WTC11 (cell line): ENCODE measurements around the gene ZNF576. TPM values are rescaled to one million over a fixed set of nuclear protein-coding genes. Genes with fewer than 3 reads are reported as not detected.

ENCODE experiments used
- ATAC-seq: fragments of 200-7000 bp; cut with Tn5 transposase; 2 replicates; pipeline ENCODE4 v1.10.0; 2021; ENCODE audit warnings: mild to moderate bottlenecking, moderate library complexity
- CTCF ChIA-PET: fragments of 300-600 bp; sonication (Branson Sonifier 250); formaldehyde crosslinking; loops from one replicate; lab custom pipeline; 2021; ENCODE audit warnings: antibody characterized with exemption; lab: Charles Lee
- POLR2A ChIA-PET: fragments of 350-600 bp; sonication (Branson Sonifier 250); formaldehyde crosslinking; loops from one replicate; lab custom pipeline; 2021; ENCODE audit warnings: antibody characterized with exemption; lab: Charles Lee
- DNase-seq: peaks from one replicate; pipeline ENCODE4 v3.0.0; 2021; ENCODE audit warnings: low spot score
- H3K27ac Mint-ChIP-seq: 2 replicates; pipeline ENCODE4 v1.8.0; 2021; ENCODE audit warnings: mixed read lengths
- H3K27me3 Mint-ChIP-seq: 2 replicates; pipeline ENCODE4 v1.8.0; 2021; ENCODE audit warnings: low read depth, mild to moderate bottlenecking, moderate library complexity, mixed read lengths
- H3K36me3 Mint-ChIP-seq: 2 replicates; pipeline ENCODE4 v1.8.0; 2021; ENCODE audit warnings: mixed read lengths
- H3K4me1 Mint-ChIP-seq: 2 replicates; pipeline ENCODE4 v1.8.0; 2022; ENCODE audit warnings: mixed read lengths
- H3K4me3 Mint-ChIP-seq: 2 replicates; pipeline ENCODE4 v1.8.0; 2021; ENCODE audit warnings: mild to moderate bottlenecking, moderate library complexity, mixed read lengths
- H3K9me3 Mint-ChIP-seq: 2 replicates; pipeline ENCODE4 v1.8.0; 2021; ENCODE audit warnings: mixed read lengths
- ESRRA ChIP-seq: sonication (generic); formaldehyde crosslinking; IDR thresholded peaks from 2 replicates; pipeline ENCODE4 v1.8.1; 2022; ENCODE audit warnings: mild to moderate bottlenecking, missing genetic modification reagents, borderline replicate concordance
- FOXK1 ChIP-seq: sonication (generic); formaldehyde crosslinking; IDR thresholded peaks from 2 replicates; pipeline ENCODE4 v1.8.0; 2022; ENCODE audit warnings: mild to moderate bottlenecking, moderate library complexity, missing genetic modification reagents
- JAZF1 ChIP-seq: fragments of 250-450 bp; sonication (Bioruptor Pico); IDR thresholded peaks from 2 replicates; pipeline ENCODE4 v1.9.0; 2021; ENCODE audit warnings: moderate library complexity, mild to moderate bottlenecking, inconsistent platforms
- OVOL2 ChIP-seq: fragments of 250-450 bp; sonication (Bioruptor Pico); IDR thresholded peaks from 2 replicates; pipeline ENCODE4 v1.9.0; 2021; ENCODE audit warnings: mild to moderate bottlenecking, borderline replicate concordance
- ZNF232 ChIP-seq: sonication (generic); formaldehyde crosslinking; IDR thresholded peaks from 2 replicates; pipeline ENCODE4 v1.8.0; 2022; ENCODE audit warnings: mild to moderate bottlenecking, missing genetic modification reagents
- total RNA-seq: library from RNA; stranded (reverse); gene quantifications from 3 replicates; pipeline ENCODE4 v1.2.3, GENCODE V29; 2021
- TF ChIP-seq, protein P1 (sequence below): sonication (generic); formaldehyde crosslinking; IDR thresholded peaks from 2 replicates; pipeline ENCODE4 v1.8.1; 2023; ENCODE audit warnings: mild to moderate bottlenecking, missing genetic modification reagents, moderate library complexity
- TF ChIP-seq, protein P2 (sequence below): fragments of 250-450 bp; sonication (Bioruptor Pico); conservative IDR thresholded peaks from 2 replicates; pipeline ENCODE4 v1.9.0; 2021; ENCODE audit warnings: mild to moderate bottlenecking
- TF ChIP-seq, protein P3 (sequence below): sonication (generic); formaldehyde crosslinking; IDR thresholded peaks from 2 replicates; pipeline ENCODE4 v1.8.1; 2023; ENCODE audit warnings: mild to moderate bottlenecking, missing genetic modification reagents, borderline replicate concordance
- TF ChIP-seq, protein P4 (sequence below): fragments of 250-450 bp; sonication (Bioruptor Pico); IDR thresholded peaks from 2 replicates; pipeline ENCODE4 v1.9.0; 2021; ENCODE audit warnings: mild to moderate bottlenecking
- TF ChIP-seq, protein P5 (sequence below): sonication (generic); formaldehyde crosslinking; conservative IDR thresholded peaks from 2 replicates; pipeline ENCODE4 v1.8.1; 2023; ENCODE audit warnings: mild to moderate bottlenecking, low read depth, missing genetic modification reagents, moderate library complexity
- TF ChIP-seq, protein P6 (sequence below): sonication (generic); formaldehyde crosslinking; IDR thresholded peaks from 2 replicates; pipeline ENCODE4 v1.8.1; 2023; ENCODE audit warnings: mild to moderate bottlenecking, missing genetic modification reagents
- TF ChIP-seq, protein P7 (sequence below): fragments of 250-450 bp; sonication (Bioruptor Pico); IDR thresholded peaks from 2 replicates; pipeline ENCODE4 v1.9.0; 2021; ENCODE audit warnings: mild to moderate bottlenecking
- TF ChIP-seq, protein P8 (sequence below): fragments of 250-450 bp; sonication (Bioruptor Pico); IDR thresholded peaks from 2 replicates; pipeline ENCODE4 v1.9.0; 2021; ENCODE audit warnings: mild to moderate bottlenecking, borderline replicate concordance

The ZNF576 gene
- total RNA-seq, 1 experiment from 2014 or later, result 15.9 TPM

DNA sequence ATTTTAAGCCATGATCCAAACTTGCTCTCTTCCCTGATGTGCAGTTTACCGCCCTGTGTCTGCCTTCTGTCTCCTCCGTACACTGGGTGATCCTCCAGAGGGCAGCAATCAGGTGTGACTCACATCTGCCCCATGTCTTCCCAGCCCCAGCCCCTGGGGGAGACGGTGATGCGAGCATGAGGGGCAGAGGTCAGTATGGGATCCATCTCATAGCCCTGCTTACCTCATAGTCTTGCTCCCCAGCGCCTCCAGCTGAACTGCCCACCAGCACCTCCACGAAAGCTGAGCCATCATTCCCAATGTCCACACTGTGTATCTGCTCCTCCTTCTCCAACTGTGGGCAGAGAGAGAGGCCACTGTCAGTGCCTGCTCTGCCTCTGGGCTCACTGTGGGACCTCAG, 35.7 kb upstream of the ZNF576 start:
- ATAC-seq, result peak; percentile 90
- H3K27ac Mint-ChIP-seq, result no peak overlapping the region; the same call in 1 of the 2 replicates

DNA sequence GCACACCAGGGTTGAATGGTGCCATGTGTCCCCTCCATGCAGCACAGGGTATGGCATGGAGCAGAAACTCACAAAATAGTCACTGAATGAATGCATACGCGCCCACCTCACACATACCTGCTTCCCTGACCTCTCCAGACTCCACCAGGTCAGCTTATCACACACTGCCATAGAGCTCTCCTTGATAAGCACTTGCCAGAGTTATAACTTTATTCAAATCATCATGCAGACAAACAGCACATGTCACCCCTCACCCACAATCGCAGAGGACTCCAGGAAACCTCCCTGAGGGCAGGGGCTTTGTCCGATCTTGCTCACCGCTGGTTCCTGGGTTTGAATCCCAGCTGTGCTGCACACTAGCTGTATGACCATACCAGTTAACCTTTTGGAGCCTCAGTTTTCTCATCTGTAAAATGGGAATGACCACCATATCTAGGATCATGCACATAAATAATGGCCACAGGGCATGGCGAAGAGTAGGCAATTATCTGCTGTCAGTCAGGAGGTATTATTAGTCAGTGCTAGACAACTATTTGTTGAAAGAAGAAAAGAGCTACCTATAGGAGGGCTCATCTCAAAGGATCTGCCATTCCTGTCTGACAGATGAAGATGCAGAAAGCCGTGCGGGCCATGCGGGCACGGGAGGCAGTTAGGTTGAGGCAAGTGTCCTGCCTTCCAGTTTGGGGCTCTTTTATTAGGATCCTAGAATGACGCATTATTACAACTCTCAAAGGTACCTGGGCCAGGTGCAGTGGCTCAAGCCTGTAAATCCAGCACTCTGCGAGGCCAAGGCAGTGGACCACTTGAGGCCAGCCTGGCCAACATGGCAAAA, 35.0 kb upstream of the ZNF576 start:
- CTCF ChIA-PET, result interaction anchor here (0.6 to 0.8 kb wide), 3 partner anchors 33 to 1843 kb away, joined by 3 read pairs; no protein-coding TSS in a partner anchor
- H3K27ac Mint-ChIP-seq, result no peak overlapping the region; the same call in 1 of the 2 replicates
- H3K4me3 Mint-ChIP-seq, result no peak overlapping the region
- peaks cover 6% of the 10 kb centered on the region; the same call in 1 of the 2 replicates for H3K36me3 Mint-ChIP-seq
- POLR2A ChIA-PET, result interaction anchor here (1.0 to 2.2 kb wide), 2 partner anchors 18 to 35 kb away, joined by 3 to 5 read pairs; partner anchors contain the start of genes IRGQ and ZNF576
- ATAC-seq, result no peak
- no peaks in the 10 kb centered on the region for H3K4me1 Mint-ChIP-seq
- H3K9me3 Mint-ChIP-seq, result no peaks in the 10 kb centered on the region
- DNase-seq, result no peak
- H3K27me3 Mint-ChIP-seq, result no peaks in the 10 kb centered on the region
- no peak for TF ChIP-seq ESRRA (CRISPR knock-in tag)
- TF ChIP-seq, protein P1, sequence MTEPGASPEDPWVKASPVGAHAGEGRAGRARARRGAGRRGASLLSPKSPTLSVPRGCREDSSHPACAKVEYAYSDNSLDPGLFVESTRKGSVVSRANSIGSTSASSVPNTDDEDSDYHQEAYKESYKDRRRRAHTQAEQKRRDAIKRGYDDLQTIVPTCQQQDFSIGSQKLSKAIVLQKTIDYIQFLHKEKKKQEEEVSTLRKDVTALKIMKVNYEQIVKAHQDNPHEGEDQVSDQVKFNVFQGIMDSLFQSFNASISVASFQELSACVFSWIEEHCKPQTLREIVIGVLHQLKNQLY (CRISPR knock-in tag), result no peak
- TF ChIP-seq, protein P2, sequence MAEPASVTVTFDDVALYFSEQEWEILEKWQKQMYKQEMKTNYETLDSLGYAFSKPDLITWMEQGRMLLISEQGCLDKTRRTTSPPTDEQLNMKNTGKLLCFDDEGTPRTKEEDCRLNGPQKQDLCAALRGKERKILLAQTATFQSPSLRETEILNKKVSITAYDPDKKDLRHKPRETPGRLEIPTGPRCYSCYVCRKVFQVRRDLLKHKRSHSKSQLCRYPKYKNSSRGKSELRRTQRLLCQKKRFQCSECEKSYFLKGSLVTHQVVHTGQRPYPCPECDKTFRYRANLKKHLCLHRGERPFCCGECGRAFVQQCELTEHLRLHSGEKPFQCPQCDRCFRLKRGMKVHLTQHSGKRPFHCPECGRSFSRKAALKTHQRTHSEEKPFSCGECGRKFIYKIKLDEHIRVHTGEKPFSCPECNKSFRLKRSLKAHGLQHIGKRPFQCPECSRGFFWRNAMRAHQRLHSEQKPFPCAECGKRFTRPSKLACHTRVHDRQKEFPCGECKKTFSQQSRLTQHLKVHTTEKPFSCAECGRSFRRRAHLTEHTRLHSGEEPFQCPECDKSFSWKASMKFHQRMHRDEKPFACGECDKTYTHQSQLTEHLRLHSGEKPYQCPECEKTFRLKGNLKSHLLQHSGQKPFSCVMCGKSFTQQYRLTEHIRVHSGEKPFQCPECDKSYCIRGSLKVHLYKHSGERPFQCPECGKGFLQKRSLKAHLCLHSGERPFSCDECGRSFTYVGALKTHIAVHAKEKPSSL (CRISPR knock-in tag), result no peak
- TF ChIP-seq, protein P3, sequence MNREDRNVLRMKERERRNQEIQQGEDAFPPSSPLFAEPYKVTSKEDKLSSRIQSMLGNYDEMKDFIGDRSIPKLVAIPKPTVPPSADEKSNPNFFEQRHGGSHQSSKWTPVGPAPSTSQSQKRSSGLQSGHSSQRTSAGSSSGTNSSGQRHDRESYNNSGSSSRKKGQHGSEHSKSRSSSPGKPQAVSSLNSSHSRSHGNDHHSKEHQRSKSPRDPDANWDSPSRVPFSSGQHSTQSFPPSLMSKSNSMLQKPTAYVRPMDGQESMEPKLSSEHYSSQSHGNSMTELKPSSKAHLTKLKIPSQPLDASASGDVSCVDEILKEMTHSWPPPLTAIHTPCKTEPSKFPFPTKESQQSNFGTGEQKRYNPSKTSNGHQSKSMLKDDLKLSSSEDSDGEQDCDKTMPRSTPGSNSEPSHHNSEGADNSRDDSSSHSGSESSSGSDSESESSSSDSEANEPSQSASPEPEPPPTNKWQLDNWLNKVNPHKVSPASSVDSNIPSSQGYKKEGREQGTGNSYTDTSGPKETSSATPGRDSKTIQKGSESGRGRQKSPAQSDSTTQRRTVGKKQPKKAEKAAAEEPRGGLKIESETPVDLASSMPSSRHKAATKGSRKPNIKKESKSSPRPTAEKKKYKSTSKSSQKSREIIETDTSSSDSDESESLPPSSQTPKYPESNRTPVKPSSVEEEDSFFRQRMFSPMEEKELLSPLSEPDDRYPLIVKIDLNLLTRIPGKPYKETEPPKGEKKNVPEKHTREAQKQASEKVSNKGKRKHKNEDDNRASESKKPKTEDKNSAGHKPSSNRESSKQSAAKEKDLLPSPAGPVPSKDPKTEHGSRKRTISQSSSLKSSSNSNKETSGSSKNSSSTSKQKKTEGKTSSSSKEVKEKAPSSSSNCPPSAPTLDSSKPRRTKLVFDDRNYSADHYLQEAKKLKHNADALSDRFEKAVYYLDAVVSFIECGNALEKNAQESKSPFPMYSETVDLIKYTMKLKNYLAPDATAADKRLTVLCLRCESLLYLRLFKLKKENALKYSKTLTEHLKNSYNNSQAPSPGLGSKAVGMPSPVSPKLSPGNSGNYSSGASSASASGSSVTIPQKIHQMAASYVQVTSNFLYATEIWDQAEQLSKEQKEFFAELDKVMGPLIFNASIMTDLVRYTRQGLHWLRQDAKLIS (CRISPR knock-in tag), result no peak
- no peak for TF ChIP-seq OVOL2 (CRISPR knock-in tag)
- TF ChIP-seq, protein P4, sequence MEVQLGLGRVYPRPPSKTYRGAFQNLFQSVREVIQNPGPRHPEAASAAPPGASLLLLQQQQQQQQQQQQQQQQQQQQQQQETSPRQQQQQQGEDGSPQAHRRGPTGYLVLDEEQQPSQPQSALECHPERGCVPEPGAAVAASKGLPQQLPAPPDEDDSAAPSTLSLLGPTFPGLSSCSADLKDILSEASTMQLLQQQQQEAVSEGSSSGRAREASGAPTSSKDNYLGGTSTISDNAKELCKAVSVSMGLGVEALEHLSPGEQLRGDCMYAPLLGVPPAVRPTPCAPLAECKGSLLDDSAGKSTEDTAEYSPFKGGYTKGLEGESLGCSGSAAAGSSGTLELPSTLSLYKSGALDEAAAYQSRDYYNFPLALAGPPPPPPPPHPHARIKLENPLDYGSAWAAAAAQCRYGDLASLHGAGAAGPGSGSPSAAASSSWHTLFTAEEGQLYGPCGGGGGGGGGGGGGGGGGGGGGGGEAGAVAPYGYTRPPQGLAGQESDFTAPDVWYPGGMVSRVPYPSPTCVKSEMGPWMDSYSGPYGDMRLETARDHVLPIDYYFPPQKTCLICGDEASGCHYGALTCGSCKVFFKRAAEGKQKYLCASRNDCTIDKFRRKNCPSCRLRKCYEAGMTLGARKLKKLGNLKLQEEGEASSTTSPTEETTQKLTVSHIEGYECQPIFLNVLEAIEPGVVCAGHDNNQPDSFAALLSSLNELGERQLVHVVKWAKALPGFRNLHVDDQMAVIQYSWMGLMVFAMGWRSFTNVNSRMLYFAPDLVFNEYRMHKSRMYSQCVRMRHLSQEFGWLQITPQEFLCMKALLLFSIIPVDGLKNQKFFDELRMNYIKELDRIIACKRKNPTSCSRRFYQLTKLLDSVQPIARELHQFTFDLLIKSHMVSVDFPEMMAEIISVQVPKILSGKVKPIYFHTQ (CRISPR knock-in tag), result no peak
- TF ChIP-seq, protein P5, sequence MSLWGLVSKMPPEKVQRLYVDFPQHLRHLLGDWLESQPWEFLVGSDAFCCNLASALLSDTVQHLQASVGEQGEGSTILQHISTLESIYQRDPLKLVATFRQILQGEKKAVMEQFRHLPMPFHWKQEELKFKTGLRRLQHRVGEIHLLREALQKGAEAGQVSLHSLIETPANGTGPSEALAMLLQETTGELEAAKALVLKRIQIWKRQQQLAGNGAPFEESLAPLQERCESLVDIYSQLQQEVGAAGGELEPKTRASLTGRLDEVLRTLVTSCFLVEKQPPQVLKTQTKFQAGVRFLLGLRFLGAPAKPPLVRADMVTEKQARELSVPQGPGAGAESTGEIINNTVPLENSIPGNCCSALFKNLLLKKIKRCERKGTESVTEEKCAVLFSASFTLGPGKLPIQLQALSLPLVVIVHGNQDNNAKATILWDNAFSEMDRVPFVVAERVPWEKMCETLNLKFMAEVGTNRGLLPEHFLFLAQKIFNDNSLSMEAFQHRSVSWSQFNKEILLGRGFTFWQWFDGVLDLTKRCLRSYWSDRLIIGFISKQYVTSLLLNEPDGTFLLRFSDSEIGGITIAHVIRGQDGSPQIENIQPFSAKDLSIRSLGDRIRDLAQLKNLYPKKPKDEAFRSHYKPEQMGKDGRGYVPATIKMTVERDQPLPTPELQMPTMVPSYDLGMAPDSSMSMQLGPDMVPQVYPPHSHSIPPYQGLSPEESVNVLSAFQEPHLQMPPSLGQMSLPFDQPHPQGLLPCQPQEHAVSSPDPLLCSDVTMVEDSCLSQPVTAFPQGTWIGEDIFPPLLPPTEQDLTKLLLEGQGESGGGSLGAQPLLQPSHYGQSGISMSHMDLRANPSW (CRISPR knock-in tag), result no peak
- no peak for TF ChIP-seq FOXK1 (CRISPR knock-in tag)
- TF ChIP-seq, protein P6, sequence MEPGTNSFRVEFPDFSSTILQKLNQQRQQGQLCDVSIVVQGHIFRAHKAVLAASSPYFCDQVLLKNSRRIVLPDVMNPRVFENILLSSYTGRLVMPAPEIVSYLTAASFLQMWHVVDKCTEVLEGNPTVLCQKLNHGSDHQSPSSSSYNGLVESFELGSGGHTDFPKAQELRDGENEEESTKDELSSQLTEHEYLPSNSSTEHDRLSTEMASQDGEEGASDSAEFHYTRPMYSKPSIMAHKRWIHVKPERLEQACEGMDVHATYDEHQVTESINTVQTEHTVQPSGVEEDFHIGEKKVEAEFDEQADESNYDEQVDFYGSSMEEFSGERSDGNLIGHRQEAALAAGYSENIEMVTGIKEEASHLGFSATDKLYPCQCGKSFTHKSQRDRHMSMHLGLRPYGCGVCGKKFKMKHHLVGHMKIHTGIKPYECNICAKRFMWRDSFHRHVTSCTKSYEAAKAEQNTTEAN (CRISPR knock-in tag), result no peak
- TF ChIP-seq, protein P7, sequence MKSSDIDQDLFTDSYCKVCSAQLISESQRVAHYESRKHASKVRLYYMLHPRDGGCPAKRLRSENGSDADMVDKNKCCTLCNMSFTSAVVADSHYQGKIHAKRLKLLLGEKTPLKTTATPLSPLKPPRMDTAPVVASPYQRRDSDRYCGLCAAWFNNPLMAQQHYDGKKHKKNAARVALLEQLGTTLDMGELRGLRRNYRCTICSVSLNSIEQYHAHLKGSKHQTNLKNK (CRISPR knock-in tag), result no peak
- TF ChIP-seq, protein P8, sequence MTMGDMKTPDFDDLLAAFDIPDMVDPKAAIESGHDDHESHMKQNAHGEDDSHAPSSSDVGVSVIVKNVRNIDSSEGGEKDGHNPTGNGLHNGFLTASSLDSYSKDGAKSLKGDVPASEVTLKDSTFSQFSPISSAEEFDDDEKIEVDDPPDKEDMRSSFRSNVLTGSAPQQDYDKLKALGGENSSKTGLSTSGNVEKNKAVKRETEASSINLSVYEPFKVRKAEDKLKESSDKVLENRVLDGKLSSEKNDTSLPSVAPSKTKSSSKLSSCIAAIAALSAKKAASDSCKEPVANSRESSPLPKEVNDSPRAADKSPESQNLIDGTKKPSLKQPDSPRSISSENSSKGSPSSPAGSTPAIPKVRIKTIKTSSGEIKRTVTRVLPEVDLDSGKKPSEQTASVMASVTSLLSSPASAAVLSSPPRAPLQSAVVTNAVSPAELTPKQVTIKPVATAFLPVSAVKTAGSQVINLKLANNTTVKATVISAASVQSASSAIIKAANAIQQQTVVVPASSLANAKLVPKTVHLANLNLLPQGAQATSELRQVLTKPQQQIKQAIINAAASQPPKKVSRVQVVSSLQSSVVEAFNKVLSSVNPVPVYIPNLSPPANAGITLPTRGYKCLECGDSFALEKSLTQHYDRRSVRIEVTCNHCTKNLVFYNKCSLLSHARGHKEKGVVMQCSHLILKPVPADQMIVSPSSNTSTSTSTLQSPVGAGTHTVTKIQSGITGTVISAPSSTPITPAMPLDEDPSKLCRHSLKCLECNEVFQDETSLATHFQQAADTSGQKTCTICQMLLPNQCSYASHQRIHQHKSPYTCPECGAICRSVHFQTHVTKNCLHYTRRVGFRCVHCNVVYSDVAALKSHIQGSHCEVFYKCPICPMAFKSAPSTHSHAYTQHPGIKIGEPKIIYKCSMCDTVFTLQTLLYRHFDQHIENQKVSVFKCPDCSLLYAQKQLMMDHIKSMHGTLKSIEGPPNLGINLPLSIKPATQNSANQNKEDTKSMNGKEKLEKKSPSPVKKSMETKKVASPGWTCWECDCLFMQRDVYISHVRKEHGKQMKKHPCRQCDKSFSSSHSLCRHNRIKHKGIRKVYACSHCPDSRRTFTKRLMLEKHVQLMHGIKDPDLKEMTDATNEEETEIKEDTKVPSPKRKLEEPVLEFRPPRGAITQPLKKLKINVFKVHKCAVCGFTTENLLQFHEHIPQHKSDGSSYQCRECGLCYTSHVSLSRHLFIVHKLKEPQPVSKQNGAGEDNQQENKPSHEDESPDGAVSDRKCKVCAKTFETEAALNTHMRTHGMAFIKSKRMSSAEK (CRISPR knock-in tag), result no peak

More for the DNA sequence above, 35.7 kb upstream of the ZNF576 start:
- H3K9me3 Mint-ChIP-seq, result no peaks in the 10 kb centered on the region
- CTCF ChIA-PET, result interaction anchor here (0.6 to 1.0 kb wide), 2 partner anchors 25 to 34 kb away, joined by 3 to 4 read pairs; no protein-coding TSS in a partner anchor
- H3K4me3 Mint-ChIP-seq, result no peak overlapping the region
- no peaks in the 10 kb centered on the region for H3K27me3 Mint-ChIP-seq
- H3K36me3 Mint-ChIP-seq, result peaks cover 6% of the 10 kb centered on the region; the same call in 1 of the 2 replicates
- no peaks in the 10 kb centered on the region for H3K4me1 Mint-ChIP-seq
- POLR2A ChIA-PET, result interaction anchor here (1.0 to 2.2 kb wide), 2 partner anchors 19 to 35 kb away, joined by 3 to 5 read pairs; partner anchors contain the start of genes IRGQ and ZNF576
- TF ChIP-seq JAZF1, result no peak
- no peak for TF ChIP-seq ZNF232 (CRISPR knock-in tag)
- peak; percentile 23 for DNase-seq
